ENCODE results near the gene YIPF5. TPM values are rescaled to one million over a fixed set of nuclear protein-coding genes. Genes with fewer than 3 reads are reported as not detected.

The YIPF5 gene
- total RNA-seq, 1 donor from 2014 or later = 65.6 TPM

DNA sequence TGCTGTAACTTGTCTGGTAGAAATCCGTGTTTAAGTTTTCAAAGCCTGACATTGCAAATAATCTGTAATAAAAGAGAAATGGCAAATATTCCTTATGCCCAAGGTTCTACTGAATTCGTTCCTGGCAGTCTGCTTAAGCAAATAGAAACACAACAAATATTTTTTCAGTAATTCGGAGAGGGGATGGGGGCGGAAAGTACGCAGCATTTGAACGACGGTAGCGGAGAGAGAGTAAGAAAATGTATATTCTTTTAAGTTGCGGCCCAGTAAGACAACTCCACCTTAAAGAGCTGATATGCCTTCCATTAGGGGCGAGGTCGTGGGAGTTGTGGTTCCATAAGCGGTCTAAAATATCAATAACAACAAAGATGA lies 569 bp downstream of the YIPF5 start:
- no peak for DNase-seq (ENCODE audit: low spot score)
- Histone ChIP-seq H3K4me1 (peaks cover 4% of the 10 kb centered on the region), H3K27me3 (peaks cover 5% of the 10 kb centered on the region), H3K4me2 (peak overlapping the region; percentile 89), H3K9me3 (ENCODE audit: low read depth) (no peaks in the 10 kb centered on the region), H4K20me1 (ENCODE audit: low read depth) (no peaks in the 10 kb centered on the region), H3F3A (ENCODE audit: low read depth) (no peaks in the 10 kb centered on the region), H3K36me3 (no peaks in the 10 kb centered on the region), H2AFZ (replicated peaks) (peak overlapping the region; percentile 77), H3K27ac (peak overlapping the region; percentile 36), H3K4me3 (peak overlapping the region; percentile 80), H3K79me2 (ENCODE audit: low read depth) (peaks cover 34% of the 10 kb centered on the region), H3K9ac (peak overlapping the region; percentile 75)
- no peaks in the 10 kb centered on the region for H3K27me3 Mint-ChIP-seq (ENCODE audit: insufficient read depth, low read depth)
- H3K4me3 Mint-ChIP-seq = peak overlapping the region; percentile 90
- H3K4me1 Mint-ChIP-seq = peaks cover 28% of the 10 kb centered on the region
- TF ChIP-seq EZH2phosphoT487 (IDR thresholded peaks at IDR 0.05) = no peak
- no peak for TF ChIP-seq CTCF (IDR thresholded peaks at IDR 0.05)
- no peak for TF ChIP-seq EZH2 (IDR thresholded peaks at IDR 0.05)
- H3K27ac Mint-ChIP-seq = peak overlapping the region; percentile 77
- H3K9me3 Mint-ChIP-seq = no peaks in the 10 kb centered on the region
- peaks cover 4% of the 10 kb centered on the region for H3K36me3 Mint-ChIP-seq

DNA sequence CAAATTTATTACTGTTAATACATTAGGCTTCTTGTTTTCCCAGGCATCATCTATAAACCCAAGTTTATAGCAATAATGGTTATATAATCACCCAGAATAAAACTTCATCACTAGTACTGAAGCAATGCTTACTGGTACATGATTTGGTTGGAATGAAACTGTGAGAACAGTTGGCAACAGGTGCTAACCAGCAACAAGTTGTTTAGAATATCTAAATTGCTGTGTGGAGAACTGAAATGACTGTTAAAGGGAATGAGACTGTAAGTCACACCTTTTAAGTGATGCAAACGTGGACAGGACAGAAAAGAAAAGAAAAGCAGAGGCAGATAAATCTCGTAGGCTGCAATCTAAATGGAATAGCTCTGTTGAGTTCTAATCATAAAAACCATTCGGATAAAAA lies 2.5 kb downstream of the YIPF5 start:
- Histone ChIP-seq H3K36me3 (peaks cover 10% of the 10 kb centered on the region), H3K79me2 (ENCODE audit: low read depth) (peaks cover 34% of the 10 kb centered on the region), H3K4me2 (no peak overlapping the region), H3K27ac (no peak overlapping the region), H3K9ac (no peak overlapping the region), H3K4me1 (peaks cover 4% of the 10 kb centered on the region), H3F3A (ENCODE audit: low read depth) (no peaks in the 10 kb centered on the region), H3K9me3 (ENCODE audit: low read depth) (no peaks in the 10 kb centered on the region), H4K20me1 (ENCODE audit: low read depth) (no peaks in the 10 kb centered on the region), H3K4me3 (no peak overlapping the region), H3K27me3 (no peaks in the 10 kb centered on the region), H2AFZ (replicated peaks) (no peak overlapping the region)
- H3K9me3 Mint-ChIP-seq = no peaks in the 10 kb centered on the region
- no peak for DNase-seq (ENCODE audit: low spot score)
- no peak overlapping the region for H3K4me3 Mint-ChIP-seq
- H3K27me3 Mint-ChIP-seq (ENCODE audit: insufficient read depth, low read depth) = no peaks in the 10 kb centered on the region
- no peak overlapping the region for H3K27ac Mint-ChIP-seq
- TF ChIP-seq EZH2 (IDR thresholded peaks at IDR 0.05) = no peak
- no peak for TF ChIP-seq CTCF (IDR thresholded peaks at IDR 0.05)
- no peak for TF ChIP-seq EZH2phosphoT487 (IDR thresholded peaks at IDR 0.05)
- H3K4me1 Mint-ChIP-seq = peaks cover 28% of the 10 kb centered on the region
- H3K36me3 Mint-ChIP-seq = peaks cover 8% of the 10 kb centered on the region

GRCh38 chr5:144166696-144167095 lies 3.8 kb downstream of the YIPF5 start:
- Histone ChIP-seq H3K79me2 (ENCODE audit: low read depth) (peaks cover 34% of the 10 kb centered on the region), H3K36me3 (peaks cover 17% of the 10 kb centered on the region), H3K27me3 (no peaks in the 10 kb centered on the region), H3K27ac (no peak overlapping the region), H4K20me1 (ENCODE audit: low read depth) (no peaks in the 10 kb centered on the region), H3K9me3 (ENCODE audit: low read depth) (no peaks in the 10 kb centered on the region), H3K9ac (no peak overlapping the region), H3K4me2 (no peak overlapping the region), H3K4me3 (no peak overlapping the region), H3K4me1 (peaks cover 4% of the 10 kb centered on the region), H3F3A (ENCODE audit: low read depth) (no peaks in the 10 kb centered on the region), H2AFZ (replicated peaks) (no peak overlapping the region)
- TF ChIP-seq EZH2 (IDR thresholded peaks at IDR 0.05) (no peak), CTCF (IDR thresholded peaks at IDR 0.05) (no peak), EZH2phosphoT487 (IDR thresholded peaks at IDR 0.05) (no peak)
- peaks cover 10% of the 10 kb centered on the region for H3K36me3 Mint-ChIP-seq
- no peaks in the 10 kb centered on the region for H3K9me3 Mint-ChIP-seq
- DNase-seq (ENCODE audit: low spot score) = no peak
- H3K27ac Mint-ChIP-seq = no peak overlapping the region
- H3K4me1 Mint-ChIP-seq = peaks cover 28% of the 10 kb centered on the region
- no peaks in the 10 kb centered on the region for H3K27me3 Mint-ChIP-seq (ENCODE audit: insufficient read depth, low read depth)
- H3K4me3 Mint-ChIP-seq = no peak overlapping the region

Data from neural progenitor cell (in vitro differentiated cells).